Vagina (tissue), 2 donors: ENCODE results near the gene PLBD1. TPM values are rescaled to one million over a fixed set of nuclear protein-coding genes. Genes with fewer than 3 reads are reported as not detected.
A peak's percentile ranks its signal among the peaks of the same experiment; 100 is the strongest.

Source experiments
- DNase-seq, 2 donors: peaks; one replicate each; pipeline ENCODE4 v3.0.0-alpha.2; 2017; ENCODE audit errors: extremely low spot score in 2 of 2
- H3K27ac ChIP-seq: fragments of 200-600 bp; sonication (generic); one replicate; pipeline ENCODE4 v1.5.1; 2019
- H3K27me3 ChIP-seq: fragments of 200-600 bp; sonication (generic); one replicate; pipeline ENCODE4 v1.5.1; 2019
- H3K36me3 ChIP-seq, 2 donors: fragments of 200-600 bp; sonication (generic); one replicate each; pipeline ENCODE4 v1.5.1; 2017 to 2019
- H3K4me1 ChIP-seq: fragments of 200-600 bp; sonication (generic); one replicate; pipeline ENCODE4 v1.5.1; 2019
- H3K4me3 ChIP-seq, 2 donors: fragments of 200-600 bp; sonication (generic); 1 replicate in 1 of 2; 2 replicates in 1 of 2; pipeline ENCODE4 v1.5.1; 2016 to 2019
- H3K9me3 ChIP-seq: fragments of 200-600 bp; sonication (generic); one replicate; pipeline ENCODE4 v1.5.1; 2019
- CTCF ChIP-seq, 3 experiments: fragments of 450-650 bp in 2 of 3; fragments of 200-600 bp in 1 of 3; sonication (generic) in 1 of 3; IDR thresholded peaks; one replicate each; pipeline ENCODE4 v1.5.1; 2017 to 2019; ENCODE audit warnings: antibody characterized with exemption in 3 of 3, mild to moderate bottlenecking in 2 of 3, moderate library complexity in 2 of 3
- POLR2A ChIP-seq, 2 donors: fragments of 450-650 bp; IDR thresholded peaks; one replicate each; pipeline ENCODE4 v1.6.1; 2017; ENCODE audit warnings: antibody characterized with exemption in 2 of 2, mild to moderate bottlenecking in 2 of 2, moderate library complexity in 2 of 2
- POLR2AphosphoS5 ChIP-seq, 2 donors: sonication (generic); formaldehyde crosslinking; IDR thresholded peaks; one replicate each; pipeline ENCODE4 v1.9.0; 2017; ENCODE audit warnings: antibody characterized with exemption in 2 of 2, mild to moderate bottlenecking in 2 of 2, low read depth in 1 of 2; ENCODE audit not compliant: insufficient read depth in 1 of 2
- intact Hi-C: fragments of 100-400 bp; cut with DNase I; formaldehyde crosslinking; loops from one replicate; pipeline ENCODE4 v1.15.1; 2023
- total RNA-seq: library from RNA; depleted of rRNA; stranded (reverse); fragments of >200 nt; gene quantifications from one replicate; pipeline ENCODE4 v1.2.3, GENCODE V29; 2016

The PLBD1 gene
- total RNA-seq, 1 donor from 2014 or later: 29.0 TPM

- intact Hi-C loops: no loop called here
- no peaks in the 10 kb centered on the region for H3K36me3 ChIP-seq
- no peak overlapping the region for H3K27ac ChIP-seq
- TF ChIP-seq CTCF (IDR thresholded peaks at IDR 0.05) (no peak), POLR2AphosphoS5 (IDR thresholded peaks at IDR 0.05; ENCODE audit: insufficient read depth in 1 of 2, low read depth in 1 of 2) (no peak), POLR2A (IDR thresholded peaks at IDR 0.05) (no peak)
- no peaks in the 10 kb centered on the region for H3K9me3 ChIP-seq
- peaks cover 3% of the 10 kb centered on the region for H3K4me1 ChIP-seq
- no peak overlapping the region for H3K4me3 ChIP-seq
- no peak for DNase-seq
- H3K27me3 ChIP-seq: no peaks in the 10 kb centered on the region
Measured at GRCh38 chr12:14577344-14577743, 9.7 kb upstream of the PLBD1 start.

- no peak for DNase-seq
Measured at GRCh38 chr12:14576896-14577295, 9.2 kb upstream of the PLBD1 start.

GRCh38 chr12:14575585-14575984 is 7.9 kb upstream of the PLBD1 start:
- no peak overlapping the region for H3K27ac ChIP-seq
- H3K9me3 ChIP-seq: no peaks in the 10 kb centered on the region
- no peak for TF ChIP-seq CTCF (IDR thresholded peaks at IDR 0.05)
- no peak for TF ChIP-seq POLR2A (IDR thresholded peaks at IDR 0.05)
- no peak for TF ChIP-seq POLR2AphosphoS5 (IDR thresholded peaks at IDR 0.05; ENCODE audit: insufficient read depth in 1 of 2, low read depth in 1 of 2)
- intact Hi-C loops: no loop called here
- no peaks in the 10 kb centered on the region for H3K36me3 ChIP-seq
- H3K4me3 ChIP-seq: no peak overlapping the region
- H3K27me3 ChIP-seq: no peaks in the 10 kb centered on the region
- no peak for DNase-seq
- peaks cover 3% of the 10 kb centered on the region for H3K4me1 ChIP-seq

More at GRCh38 chr12:14576896-14577295, 9.2 kb upstream of the PLBD1 start:
- intact Hi-C loops: no loop called here
- no peak overlapping the region for H3K4me3 ChIP-seq
- no peak overlapping the region for H3K27ac ChIP-seq
- no peaks in the 10 kb centered on the region for H3K36me3 ChIP-seq
- no peaks in the 10 kb centered on the region for H3K27me3 ChIP-seq
- H3K4me1 ChIP-seq: peaks cover 3% of the 10 kb centered on the region
- no peak for TF ChIP-seq POLR2AphosphoS5 (IDR thresholded peaks at IDR 0.05; ENCODE audit: insufficient read depth in 1 of 2, low read depth in 1 of 2)
- TF ChIP-seq POLR2A (IDR thresholded peaks at IDR 0.05): no peak
- TF ChIP-seq CTCF (IDR thresholded peaks at IDR 0.05): no peak
- no peaks in the 10 kb centered on the region for H3K9me3 ChIP-seq

GRCh38 chr12:14573118-14573517 is 5.4 kb upstream of the PLBD1 start:
- no peaks in the 10 kb centered on the region for H3K27me3 ChIP-seq
- intact Hi-C loops: no loop called here
- DNase-seq: peak in 1 of 2 donors; percentile 81

More at GRCh38 chr12:14573118-14573517, 5.4 kb upstream of the PLBD1 start:
- no peak for TF ChIP-seq POLR2A (IDR thresholded peaks at IDR 0.05)
- TF ChIP-seq POLR2AphosphoS5 (IDR thresholded peaks at IDR 0.05; ENCODE audit: insufficient read depth in 1 of 2, low read depth in 1 of 2): no peak
- TF ChIP-seq CTCF (IDR thresholded peaks at IDR 0.05): no peak
- H3K27ac ChIP-seq: no peak overlapping the region
- no peak overlapping the region for H3K4me3 ChIP-seq
- no peaks in the 10 kb centered on the region for H3K36me3 ChIP-seq
- no peaks in the 10 kb centered on the region for H3K9me3 ChIP-seq
- H3K4me1 ChIP-seq: peaks cover 4% of the 10 kb centered on the region
